RKO (cell line): ENCODE data around the gene CBX5.
"Not testable (repeated sequence)": the region's sequence is repeated elsewhere in the genome, so short reads cannot be mapped to it uniquely, and the experiment has no call there.

Experiments used
- DNase-seq: peaks from one replicate; pipeline ENCODE4 v3.0.0-alpha.2; 2016; ENCODE audit warnings: low spot score

The CBX5 gene

DNA sequence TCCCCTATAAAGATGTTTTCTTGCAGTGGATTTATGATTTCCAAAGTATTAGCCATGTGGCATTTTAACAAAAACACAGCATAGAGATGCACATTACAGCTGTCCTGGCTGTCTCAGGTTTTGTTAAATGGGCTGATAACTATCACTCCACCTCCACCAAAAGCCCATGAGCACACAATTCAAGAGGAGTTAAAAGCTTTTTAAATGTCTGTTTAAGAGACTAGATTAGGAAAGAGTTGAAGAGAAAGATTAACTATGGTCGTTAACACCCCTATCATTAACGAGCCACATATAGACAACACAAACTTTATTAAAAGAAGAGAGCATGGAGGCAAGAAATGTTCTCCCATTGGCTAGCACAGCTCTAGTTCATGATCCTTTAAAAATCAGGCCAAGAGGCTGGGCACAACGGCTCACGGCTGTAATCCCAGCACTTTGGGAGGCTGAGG, 14.5 kb downstream of the CBX5 start:
- DNase-seq, result no peak

DNA sequence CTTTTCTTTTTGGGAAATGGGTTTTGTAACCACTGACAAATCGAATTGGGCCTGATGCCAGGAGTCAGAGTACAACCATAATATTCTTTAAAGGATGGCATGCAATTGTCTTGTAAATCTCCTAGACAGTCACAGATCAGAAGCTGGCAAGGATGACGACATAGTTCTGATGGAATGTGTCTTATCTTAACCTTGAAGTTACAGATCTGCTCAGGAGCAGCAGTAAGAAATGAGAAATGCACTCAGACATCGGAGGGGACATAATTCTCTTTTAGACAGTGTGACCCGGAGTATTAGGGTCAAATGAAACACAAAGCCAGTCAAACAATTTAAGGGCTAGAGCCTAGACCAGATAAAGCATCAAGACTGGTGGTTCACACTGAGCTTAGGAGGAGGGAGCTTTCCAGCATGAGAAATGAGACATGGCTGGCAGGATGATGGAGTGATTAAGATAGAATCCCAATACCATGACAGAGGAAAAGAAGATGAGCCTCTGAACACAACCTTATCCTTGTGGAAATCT, 17.5 kb downstream of the CBX5 start:
- no peak for DNase-seq

DNA sequence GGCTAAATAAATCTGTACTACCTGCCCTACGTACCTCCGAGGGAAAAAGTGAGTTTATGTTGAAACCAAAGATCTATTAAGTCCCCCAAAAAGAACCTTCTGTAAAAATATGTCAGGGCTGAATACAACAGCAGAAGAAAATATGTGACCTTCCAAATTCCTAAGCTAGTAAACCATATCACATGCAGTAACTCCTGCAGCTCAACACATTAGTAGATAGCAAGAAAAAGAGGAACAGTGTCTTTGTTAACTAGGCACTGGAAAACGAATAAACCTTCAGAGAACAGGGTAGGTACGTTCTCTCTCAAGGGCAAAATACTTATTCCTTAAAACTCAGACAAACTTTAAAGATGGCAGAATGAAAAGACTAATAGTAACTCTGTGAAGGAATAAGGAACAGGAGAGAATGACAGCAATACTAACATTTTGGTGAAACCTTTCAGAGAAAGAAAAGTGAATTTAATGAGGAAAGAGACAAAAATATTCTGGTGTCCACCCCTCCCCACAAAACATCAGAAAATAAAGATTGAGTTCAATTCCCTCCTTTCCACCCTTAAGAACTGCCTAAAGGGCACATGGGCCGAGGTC, 18.0 kb downstream of the CBX5 start:
- DNase-seq, result no peak

DNA sequence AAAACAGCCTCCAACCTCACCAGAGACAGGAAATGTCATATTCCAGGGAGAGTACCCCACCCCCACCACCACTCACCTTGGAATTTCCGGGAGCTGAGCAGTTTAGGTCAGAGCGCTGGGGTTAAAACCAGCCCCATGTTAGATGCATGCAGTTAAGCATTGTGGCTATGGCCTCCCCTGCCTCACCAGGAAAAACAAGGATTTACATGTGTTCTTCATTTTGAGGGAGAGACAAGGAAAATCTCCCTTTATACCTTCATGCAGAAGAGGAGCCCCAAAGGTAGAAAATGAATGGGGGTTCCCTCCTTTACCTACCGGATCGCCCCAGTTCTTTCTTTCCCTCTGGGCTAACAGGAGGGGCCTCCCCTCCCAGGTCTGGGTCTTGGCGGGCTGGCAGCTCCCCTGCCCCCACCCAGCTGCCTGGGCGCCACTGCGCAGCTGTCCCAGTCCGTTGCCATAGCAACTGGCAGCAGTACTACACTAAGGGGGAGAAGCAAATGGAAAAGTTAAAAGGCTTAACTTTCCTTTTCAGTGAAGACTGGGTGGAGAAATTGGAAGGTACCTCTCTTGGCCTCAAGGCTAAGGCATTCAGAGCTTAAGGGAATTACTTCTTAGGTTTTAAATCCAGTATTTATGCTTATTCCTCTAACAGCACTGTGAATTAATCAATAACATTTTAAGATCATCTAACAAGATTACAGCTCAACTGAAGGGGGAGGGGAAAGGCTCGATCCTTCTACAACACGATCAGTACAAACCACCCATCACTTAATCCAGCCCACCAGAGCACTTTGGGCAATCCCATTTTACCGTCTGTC, 20.5 kb downstream of the CBX5 start:
- DNase-seq, result no peak

DNA sequence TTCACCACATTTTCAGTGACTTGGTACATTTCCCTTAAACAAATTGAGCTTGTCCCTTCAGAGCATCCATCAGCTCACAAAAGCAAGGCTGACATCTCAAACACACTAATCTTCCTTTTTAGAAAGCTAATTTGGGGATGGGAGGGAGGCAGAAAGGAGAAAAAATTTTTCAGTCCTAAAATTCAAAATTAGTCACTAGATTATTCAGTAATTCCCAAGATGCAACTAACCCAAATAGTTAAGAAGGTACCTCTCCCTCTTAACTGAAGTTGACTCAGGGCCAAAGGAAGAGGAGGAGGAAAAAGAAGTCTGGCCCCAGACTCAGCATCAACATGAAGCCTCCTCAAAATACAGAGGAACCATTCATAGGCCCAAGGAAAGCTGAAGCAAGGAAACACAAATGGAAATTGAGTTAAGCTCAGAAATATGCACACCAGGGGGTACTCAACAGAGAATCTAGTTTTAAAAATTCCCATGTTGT, 21.7 kb downstream of the CBX5 start:
- DNase-seq, result no peak

DNA sequence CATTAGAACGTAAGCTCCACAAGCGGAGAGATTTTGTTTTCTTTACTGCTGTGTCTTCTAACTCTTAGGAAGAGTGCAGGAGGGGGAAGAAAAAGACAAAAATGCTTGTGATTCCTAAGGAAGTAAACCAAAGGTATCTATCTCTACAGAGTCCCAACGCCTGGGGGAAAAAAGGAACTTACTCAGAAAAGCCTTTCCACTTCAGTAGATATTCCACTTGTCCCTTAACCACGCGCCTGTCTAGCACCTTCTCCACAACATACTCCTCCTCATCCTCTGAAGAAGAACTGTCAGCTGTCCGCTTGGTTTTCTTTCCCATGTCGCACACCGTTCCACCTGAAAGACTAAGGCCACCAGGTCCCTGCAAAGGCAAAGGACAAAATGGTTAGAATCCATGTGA, 22.6 kb downstream of the CBX5 start:
- no peak for DNase-seq

DNA sequence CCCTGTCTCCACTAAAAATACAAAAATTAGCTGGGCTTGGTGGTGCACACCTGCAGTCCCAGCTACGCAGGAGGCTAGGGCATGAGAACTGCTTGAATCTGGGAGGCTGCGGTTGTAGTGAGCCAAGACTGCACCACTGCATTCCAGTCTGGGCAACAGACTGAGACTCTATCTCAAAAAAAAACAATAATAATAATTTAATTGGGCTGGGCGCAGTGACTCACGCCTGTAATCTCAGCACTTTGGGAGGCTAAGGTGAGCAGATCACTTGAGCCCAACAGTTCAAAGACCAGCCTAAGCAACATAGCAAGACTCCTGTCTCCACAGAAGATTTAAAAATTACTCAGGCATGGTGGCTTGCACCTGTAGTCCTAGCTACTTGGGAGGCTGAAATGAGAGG, 26.7 kb downstream of the CBX5 start:
- DNase-seq, result no peak

DNA sequence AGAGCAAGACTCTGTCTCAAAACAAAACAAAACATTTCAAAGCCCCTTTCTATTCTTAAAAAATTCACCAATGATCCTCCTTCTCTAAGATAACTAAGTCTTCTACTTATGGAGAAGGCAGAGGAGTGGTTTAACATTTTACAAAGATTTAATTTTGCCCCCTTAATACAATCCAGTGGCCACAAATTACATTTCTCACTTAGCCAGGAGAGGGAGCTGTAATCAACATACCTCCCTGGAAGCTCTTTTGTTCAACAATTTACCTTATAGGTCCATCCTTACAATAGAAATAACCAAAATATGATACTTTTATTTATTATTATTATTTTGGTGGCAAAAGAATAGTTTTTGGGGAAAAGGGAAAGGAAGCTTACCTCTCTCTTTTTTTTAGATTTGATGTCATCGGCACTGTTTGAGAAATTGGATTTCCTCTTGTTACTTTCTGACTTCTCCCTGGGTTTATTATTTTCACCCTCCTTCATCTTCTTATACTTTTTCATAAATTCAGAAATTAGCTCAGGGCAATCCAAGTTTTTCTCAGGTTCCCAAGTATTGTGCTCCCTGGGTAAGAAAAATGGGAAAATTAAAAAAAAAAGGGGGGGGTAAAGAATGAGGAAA, 28.1 kb downstream of the CBX5 start:
- peak; percentile 60 for DNase-seq

DNA sequence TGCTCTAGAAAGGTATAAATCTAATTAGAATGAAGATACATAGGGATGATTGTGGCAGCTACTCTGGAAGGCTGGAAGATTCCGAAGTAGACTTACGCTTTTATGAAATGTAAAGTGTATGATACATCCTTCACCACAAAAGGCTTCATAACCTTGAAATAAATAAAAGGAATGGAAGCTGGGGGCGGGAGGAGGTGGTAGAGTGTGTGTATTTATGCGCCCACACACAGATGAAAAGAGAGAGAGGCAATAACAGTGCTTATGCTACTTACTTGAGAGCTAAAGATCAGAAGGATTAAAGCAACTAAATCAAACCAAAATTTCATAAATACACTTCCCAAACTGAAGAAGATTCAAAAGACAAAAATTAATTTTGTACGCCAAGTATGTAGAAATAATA, 30.4 kb downstream of the CBX5 start:
- DNase-seq, result no peak

DNA sequence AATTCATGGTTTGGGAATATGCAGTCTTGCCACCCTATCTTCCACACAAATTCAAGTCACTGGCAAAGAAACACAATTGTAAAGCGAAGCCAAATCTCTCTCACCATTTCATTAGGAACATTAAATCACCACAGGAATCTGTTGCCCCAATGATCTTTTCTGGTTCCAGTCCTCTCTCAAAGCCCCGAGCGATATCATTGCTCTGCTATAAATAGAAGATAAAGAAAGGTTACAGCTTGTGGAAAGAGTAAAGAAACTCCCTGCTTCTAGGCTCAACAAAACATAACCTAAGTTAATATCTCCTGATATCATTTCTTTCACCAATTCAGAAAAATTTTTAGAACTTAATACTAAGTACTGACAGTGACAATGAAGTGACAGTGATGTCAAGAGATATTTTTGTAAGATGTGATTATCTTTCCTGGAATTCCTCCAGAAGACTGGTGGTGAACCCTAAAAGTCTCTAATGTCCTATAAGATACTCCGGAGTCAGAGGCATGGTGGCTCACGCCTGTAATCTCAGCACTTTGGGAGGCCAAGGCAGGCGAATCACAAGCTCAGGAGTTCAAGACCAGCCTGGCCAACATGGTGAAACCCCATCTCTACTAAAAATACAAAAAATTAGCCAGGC, 33.8 kb downstream of the CBX5 start:
- no peak for DNase-seq

DNA sequence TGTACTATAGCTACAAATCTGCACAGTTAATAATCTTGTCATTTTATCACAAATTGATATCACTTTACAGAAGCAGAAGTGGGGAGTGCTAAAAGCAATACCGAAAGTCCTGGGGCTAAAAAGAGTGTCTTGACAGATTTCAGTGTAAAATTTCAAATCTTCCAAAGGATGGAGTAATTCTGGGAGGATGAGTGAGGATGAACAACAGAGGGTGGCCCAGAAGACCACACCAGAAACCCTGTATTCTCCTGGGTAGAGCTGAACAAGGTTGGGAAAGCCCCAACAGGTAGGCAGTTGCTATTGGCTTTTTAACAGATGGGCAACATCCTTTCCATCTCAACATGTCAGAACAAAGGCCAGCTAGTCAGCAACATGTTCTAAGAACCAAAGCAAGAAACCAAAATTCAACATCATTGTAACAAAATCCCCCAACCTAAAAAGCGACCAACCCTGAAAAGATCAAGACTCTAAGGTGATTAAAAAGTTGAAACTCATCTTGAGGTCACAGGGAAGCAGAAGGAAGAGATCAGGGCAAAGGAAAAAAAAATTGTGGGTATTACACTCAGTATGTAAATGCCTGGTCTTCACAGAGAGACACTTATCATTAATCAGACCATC, 38.8 kb downstream of the CBX5 start:
- no peak for DNase-seq

DNA sequence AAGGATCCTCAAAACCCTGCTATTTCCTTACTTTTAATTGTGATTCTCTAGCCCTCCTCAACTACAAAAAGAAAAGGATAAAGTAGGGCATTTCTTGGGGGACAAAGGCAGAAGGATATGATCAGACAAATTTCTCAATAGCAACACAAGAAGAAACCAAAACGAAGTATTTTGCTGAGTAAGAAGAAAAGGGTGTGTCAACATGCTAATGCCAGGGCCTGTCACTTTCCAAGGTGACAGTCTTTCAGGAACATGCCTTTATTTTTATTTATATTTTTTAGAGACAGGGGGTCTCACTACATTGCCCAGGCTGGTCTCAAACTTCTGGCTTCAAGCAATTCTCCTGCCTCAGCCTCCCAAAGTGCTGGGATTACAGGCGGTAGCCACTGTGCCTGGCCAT, 39.8 kb downstream of the CBX5 start:
- DNase-seq, result no peak

DNA sequence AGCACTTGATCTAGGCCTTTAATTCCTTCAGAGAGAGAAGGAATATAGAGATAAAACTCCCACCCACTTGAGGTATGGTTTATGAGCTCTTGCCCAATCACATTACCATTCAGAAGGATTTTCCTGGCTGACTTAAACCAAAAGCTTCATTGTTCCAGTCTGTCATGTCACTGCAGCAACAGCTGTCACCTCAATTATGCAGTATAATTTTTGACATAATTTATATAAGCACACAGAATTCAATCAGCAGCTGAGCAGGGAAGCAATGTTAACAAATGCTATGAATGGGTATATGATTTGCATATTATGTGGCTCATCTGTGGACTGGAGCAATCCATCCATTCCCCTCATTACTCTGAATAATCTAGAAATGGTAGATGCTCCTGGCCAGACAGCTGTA, 40.3 kb downstream of the CBX5 start:
- no peak for DNase-seq

DNA sequence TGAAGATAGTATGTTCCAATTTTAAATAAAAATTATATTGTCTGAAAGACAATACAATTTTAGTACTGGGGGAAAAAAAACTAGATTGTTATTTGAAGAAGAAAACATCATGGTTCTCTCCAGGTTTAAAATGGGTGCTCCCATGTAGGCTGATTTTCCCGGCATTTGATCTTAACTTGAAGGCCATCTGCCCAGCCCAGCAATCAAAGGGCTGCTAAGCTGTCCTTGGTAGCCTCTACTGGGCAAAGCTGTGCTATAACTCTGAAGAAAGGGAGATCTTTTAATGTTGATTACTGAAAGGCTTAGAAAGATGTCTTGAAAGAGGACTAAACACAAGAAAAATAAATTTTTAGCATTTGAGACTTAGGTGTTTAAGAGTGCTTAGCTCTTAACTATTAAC, 41.4 kb downstream of the CBX5 start:
- no peak for DNase-seq

DNA sequence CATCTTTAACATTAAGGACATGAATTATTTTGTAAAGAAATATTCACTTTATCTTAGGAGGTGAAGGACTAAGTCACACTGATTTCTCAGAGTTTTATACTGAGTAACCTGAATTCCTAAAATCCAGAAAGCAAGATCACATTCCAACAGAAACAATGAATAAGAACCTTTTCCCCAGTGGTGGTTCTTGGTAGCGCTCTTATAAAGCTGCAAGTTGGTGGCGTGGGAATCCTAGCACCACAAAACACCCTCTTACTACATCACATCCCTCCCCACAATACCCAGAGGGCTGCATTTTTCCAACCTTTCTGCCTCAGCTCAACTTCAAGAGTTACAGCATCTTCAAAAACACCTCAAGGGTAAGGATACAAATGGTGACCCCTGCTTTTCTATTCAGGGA, 47.1 kb downstream of the CBX5 start:
- DNase-seq, result no peak

DNA sequence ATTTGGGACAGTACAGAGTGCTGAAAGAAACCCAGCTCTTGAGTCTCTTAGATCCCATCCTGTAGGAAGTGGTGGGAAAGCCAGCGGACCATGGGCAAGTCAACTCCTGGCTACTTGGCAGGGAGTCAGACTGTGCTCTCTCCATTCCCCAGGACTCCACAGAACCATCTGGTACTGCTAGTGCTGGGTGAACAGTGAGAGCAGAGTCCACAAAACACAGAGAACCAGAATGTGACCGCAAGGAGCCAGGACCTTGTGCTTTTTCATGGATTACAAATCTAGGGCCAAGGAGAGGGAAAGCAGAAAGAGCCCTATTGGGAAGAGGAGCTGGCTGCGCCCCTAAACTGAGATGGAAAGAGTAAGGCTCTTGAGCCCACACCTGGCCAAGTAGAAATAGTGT, 48.7 kb downstream of the CBX5 start:
- DNase-seq, result not testable (repeated sequence)

DNA sequence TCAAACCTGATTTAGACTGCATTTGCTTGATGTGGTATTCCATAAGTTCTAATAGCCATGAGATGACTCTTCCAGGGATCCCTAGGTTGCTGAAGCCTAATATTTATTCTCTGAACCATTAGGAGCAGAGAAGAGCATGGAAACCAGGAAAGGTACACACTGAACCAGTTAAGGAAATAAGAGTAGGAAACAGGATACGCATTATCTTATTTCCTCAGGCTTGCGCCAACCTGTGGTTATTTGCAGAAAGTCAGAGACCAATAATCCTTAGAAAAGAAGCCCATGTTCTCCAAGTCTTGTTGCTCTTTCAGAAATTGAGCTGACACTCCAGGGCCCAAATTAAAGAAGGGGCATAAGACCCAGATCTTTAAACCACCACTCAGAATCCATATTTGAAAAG, 49.4 kb downstream of the CBX5 start:
- no peak for DNase-seq

DNA sequence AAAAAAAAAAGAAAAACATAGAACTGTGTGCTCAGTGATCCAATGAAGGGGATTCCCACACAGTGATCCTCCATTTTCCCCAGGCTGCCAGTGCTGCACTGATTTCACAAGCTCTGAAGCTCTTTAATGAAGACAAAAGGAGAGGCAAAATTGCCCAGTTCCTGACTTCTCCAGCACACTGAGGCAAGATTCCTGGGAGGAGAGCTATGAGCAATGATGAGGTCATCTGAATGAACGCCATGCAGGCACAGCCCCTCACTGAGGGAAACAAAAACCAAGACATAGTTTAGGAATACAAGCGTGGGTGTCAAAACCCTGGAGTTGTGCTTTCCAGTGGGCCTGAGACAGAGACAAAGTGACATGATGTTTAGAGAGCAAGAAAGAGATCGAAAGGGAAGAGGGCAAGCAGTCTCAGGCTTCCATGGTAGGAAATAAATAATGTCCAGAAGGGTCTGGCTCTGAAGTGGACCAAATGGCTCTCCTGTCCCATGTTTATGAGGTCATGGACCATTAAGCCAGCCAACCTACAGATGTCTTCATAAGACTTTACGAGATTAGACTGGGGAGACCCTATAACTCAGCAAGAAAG, 50.2 kb downstream of the CBX5 start:
- peak; percentile 80 for DNase-seq

DNA sequence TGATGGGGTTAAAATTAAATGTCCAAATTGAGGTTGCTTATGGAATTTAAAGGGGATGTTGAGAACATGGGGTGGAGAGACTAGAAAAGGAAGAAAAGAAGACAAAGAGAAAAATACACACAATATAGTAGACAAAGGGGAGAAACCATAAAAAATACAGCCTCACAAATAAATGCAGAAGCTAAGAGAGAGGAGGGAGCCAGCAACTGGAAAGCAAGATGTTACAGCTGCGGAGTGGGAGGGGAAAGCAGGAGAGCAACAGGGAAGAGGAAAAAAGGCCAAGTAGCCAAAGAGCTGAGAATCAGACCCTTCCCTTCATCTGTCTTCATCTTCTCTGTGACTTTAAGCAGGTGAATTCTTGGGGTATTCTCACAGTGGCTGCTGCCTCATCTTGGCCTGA, 51.5 kb downstream of the CBX5 start:
- no peak for DNase-seq

DNA sequence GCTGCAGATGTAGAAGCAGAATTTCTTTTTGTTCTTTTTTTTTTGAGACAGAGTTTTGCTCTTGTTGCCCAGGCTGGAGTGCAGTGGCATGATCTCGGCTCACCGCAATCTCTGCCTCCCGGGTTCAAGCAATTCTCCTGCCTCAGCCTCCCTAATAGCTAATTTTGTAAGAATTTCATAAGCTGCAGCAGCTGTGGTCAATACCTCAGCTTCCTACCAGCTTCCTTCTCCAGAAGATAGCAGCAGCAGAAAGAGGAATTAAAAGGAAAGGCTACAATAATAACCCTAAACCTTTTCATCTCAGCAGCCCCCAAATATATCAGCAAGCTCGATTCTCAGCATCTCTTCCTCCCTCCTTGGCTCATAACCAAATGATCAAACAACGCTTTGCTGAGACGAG, 52.0 kb downstream of the CBX5 start:
- DNase-seq, result not testable (repeated sequence)

DNA sequence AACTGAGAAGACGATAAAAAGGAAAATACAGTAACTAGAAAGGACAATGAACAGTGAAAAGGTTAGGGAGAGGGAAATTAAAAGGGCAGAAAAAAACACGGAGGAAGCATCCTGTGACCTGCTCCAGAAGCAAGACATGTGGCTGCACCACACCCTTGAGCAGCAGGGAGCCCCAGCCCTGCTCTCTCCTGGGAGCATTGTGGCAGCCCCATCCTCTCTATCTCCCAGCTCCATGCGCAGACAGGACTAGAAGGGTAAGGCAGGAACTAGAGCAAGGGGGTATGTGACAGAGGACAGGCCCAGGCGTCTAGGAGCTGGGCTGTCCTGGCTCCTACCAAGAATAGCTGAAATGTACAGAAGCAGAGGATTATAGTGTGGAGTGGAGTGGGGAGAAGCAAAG, 52.5 kb downstream of the CBX5 start:
- no peak for DNase-seq

DNA sequence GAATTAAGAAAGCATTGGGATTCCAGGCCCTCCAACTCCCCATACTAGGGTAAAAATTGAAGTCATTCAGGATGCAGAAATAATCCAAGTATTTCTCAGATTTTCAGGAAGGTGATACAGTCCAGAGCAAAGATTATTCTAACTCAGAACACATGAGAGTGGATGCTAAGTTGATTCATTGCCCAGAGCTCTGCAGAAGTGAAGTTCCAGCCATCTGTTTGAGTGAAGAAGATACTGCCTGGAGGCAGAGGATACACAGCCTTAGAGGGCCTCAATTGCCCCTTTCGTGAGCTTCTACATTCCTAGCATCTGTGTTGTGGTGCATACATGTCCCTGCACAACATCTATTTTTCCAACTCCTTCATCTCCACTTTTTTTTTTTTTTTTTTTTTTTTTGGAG, 54.3 kb downstream of the CBX5 start:
- DNase-seq, result no peak
